ENCODE measurements around the gene TPCN2. TPM values are rescaled to one million over a fixed set of nuclear protein-coding genes. Genes with fewer than 3 reads are reported as not detected.

Gene TPCN2
- total RNA-seq, 6 experiments from 2014 or later, result 8.0 to 11.2 (median 9.0) TPM

DNA sequence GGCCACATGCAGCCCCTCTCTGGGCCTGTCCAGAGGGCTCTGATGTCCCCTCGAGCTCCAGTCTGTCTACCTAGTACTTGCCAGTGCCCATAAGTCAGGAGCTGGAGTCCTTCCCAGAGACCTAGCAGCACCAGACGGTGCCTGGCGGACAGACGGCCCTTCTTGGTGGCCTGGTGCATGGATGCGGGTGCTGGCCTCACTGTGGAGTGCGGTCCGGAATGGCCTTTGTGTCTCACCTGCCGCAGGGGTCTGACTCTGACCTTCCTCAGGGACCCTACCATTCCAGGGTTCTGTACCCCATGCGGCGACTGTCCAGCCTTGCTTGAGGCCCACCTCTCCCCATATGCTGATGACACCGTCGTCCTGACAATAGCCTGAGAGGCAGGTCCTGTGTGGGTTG, 77.6 kb downstream of the TPCN2 start:
- Mint-ChIP-seq H3K4me3 (no peak overlapping the region), H3K36me3 (ENCODE audit: low read depth) (peaks cover 12% of the 10 kb centered on the region; the same call in 1 of the 2 replicates), H3K27ac (no peak overlapping the region), H3K27me3 (ENCODE audit: insufficient read depth) (no peaks in the 10 kb centered on the region; the same call in 1 of the 2 replicates), H3K9me3 (peaks cover 15% of the 10 kb centered on the region), H3K4me1 (ENCODE audit: low read depth) (peaks cover 26% of the 10 kb centered on the region)
- DNase-seq, result no peak
- TF ChIP-seq, protein P1, sequence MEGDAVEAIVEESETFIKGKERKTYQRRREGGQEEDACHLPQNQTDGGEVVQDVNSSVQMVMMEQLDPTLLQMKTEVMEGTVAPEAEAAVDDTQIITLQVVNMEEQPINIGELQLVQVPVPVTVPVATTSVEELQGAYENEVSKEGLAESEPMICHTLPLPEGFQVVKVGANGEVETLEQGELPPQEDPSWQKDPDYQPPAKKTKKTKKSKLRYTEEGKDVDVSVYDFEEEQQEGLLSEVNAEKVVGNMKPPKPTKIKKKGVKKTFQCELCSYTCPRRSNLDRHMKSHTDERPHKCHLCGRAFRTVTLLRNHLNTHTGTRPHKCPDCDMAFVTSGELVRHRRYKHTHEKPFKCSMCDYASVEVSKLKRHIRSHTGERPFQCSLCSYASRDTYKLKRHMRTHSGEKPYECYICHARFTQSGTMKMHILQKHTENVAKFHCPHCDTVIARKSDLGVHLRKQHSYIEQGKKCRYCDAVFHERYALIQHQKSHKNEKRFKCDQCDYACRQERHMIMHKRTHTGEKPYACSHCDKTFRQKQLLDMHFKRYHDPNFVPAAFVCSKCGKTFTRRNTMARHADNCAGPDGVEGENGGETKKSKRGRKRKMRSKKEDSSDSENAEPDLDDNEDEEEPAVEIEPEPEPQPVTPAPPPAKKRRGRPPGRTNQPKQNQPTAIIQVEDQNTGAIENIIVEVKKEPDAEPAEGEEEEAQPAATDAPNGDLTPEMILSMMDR (IDR thresholded peaks at IDR 0.05), result no peak

- TF ChIP-seq, protein P1 (IDR thresholded peaks at IDR 0.05), result no peak
- peaks cover 12% of the 10 kb centered on the region; the same call in 1 of the 2 replicates for H3K36me3 Mint-ChIP-seq (ENCODE audit: low read depth)
- H3K4me1 Mint-ChIP-seq (ENCODE audit: low read depth), result peaks cover 26% of the 10 kb centered on the region
- DNase-seq, result no peak
- H3K27ac Mint-ChIP-seq, result no peak overlapping the region
- peaks cover 15% of the 10 kb centered on the region for H3K9me3 Mint-ChIP-seq
- no peak overlapping the region for H3K4me3 Mint-ChIP-seq
- no peaks in the 10 kb centered on the region for H3K27me3 Mint-ChIP-seq (ENCODE audit: insufficient read depth)
Measured at GRCh38 chr11:69127081-69127850, 78.5 kb downstream of the TPCN2 start.

GRCh38 chr11:69127884-69128283, 79.2 kb downstream of the TPCN2 start:
- DNase-seq, result no peak
- Mint-ChIP-seq H3K27me3 (ENCODE audit: insufficient read depth) (no peaks in the 10 kb centered on the region), H3K9me3 (peaks cover 16% of the 10 kb centered on the region), H3K36me3 (ENCODE audit: low read depth) (peaks cover 14% of the 10 kb centered on the region; the same call in 1 of the 2 replicates), H3K4me3 (no peak overlapping the region), H3K27ac (no peak overlapping the region), H3K4me1 (ENCODE audit: low read depth) (peaks cover 21% of the 10 kb centered on the region)
- TF ChIP-seq, protein P1 (IDR thresholded peaks at IDR 0.05), result no peak

GRCh38 chr11:69129053-69129452, 80.3 kb downstream of the TPCN2 start:
- H3K9me3 Mint-ChIP-seq, result peaks cover 27% of the 10 kb centered on the region
- no peak for DNase-seq
- peaks cover 10% of the 10 kb centered on the region for H3K4me1 Mint-ChIP-seq (ENCODE audit: low read depth)
- H3K4me3 Mint-ChIP-seq, result no peak overlapping the region
- H3K27ac Mint-ChIP-seq, result no peak overlapping the region
- peaks cover 26% of the 10 kb centered on the region for H3K36me3 Mint-ChIP-seq (ENCODE audit: low read depth)
- TF ChIP-seq, protein P1 (IDR thresholded peaks at IDR 0.05), result no peak
- no peaks in the 10 kb centered on the region for H3K27me3 Mint-ChIP-seq (ENCODE audit: insufficient read depth)

DNA sequence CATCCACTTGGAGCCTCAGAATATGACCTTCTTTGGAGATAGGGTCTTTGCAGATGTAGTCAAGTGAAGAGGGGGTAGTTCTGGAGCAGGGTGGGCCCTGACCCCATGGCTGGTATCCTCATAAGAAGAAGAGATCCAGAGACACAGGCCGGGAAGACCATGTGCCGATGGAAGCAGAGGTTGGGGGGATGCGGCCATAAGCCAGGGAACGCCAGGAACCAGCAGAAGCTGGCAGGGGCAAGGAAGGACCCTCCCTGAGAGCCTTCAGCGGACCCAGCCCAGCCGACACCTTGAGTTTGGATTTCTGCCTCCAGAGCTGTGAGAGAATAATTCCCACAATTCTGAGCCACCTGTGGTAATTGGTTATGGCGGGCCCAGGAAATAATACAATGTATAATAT, 80.9 kb downstream of the TPCN2 start:
- no peak for DNase-seq
- peaks cover 27% of the 10 kb centered on the region for H3K9me3 Mint-ChIP-seq
- TF ChIP-seq, protein P1 (IDR thresholded peaks at IDR 0.05), result no peak
- no peak overlapping the region for H3K4me3 Mint-ChIP-seq
- H3K4me1 Mint-ChIP-seq (ENCODE audit: low read depth), result peaks cover 4% of the 10 kb centered on the region; the same call in 1 of the 2 replicates
- H3K36me3 Mint-ChIP-seq (ENCODE audit: low read depth), result peaks cover 28% of the 10 kb centered on the region
- no peaks in the 10 kb centered on the region for H3K27me3 Mint-ChIP-seq (ENCODE audit: insufficient read depth)
- H3K27ac Mint-ChIP-seq, result no peak overlapping the region

Measured in HFFc6 (cell line).